GM19023 (cell line): Measurements from ENCODE around the gene OLFM1.
"Not testable (repeated sequence)": the region's sequence is repeated elsewhere in the genome, so short reads cannot be mapped to it uniquely, and the experiment has no call there.

Experiments used
- ATAC-seq: cut with Tn5 transposase; IDR thresholded peaks from one replicate; pipeline ENCODE4 v1.9.1; 2021; ENCODE audit warnings: mild to moderate bottlenecking, moderate library complexity; ENCODE audit not compliant: unreplicated experiment

The OLFM1 gene

GRCh38 chr9:135103931-135104639, 16.6 kb downstream of the OLFM1 start:
- ATAC-seq: no peak

- no peak for ATAC-seq
Measured at GRCh38 chr9:135104761-135105160, 17.3 kb downstream of the OLFM1 start.

GRCh38 chr9:135105211-135105745, 17.8 kb downstream of the OLFM1 start:
- ATAC-seq: no peak

GRCh38 chr9:135105938-135106491, 18.5 kb downstream of the OLFM1 start:
- no peak for ATAC-seq

- ATAC-seq: no peak
Measured at GRCh38 chr9:135106551-135107270, 19.2 kb downstream of the OLFM1 start.

- no peak for ATAC-seq
Measured at GRCh38 chr9:135107581-135108235, 20.2 kb downstream of the OLFM1 start.

- no peak for ATAC-seq
Measured at GRCh38 chr9:135108831-135109510, 21.5 kb downstream of the OLFM1 start.

- ATAC-seq: no peak
Measured at GRCh38 chr9:135109650-135110049, 22.2 kb downstream of the OLFM1 start.

GRCh38 chr9:135110416-135110815, 22.9 kb downstream of the OLFM1 start:
- ATAC-seq: no peak

- not testable (repeated sequence) for ATAC-seq
Measured at GRCh38 chr9:135111600-135111999, 24.1 kb downstream of the OLFM1 start.

GRCh38 chr9:135116371-135116770, 28.9 kb downstream of the OLFM1 start:
- no peak for ATAC-seq

- ATAC-seq: no peak
Measured at GRCh38 chr9:135116881-135117280, 29.4 kb downstream of the OLFM1 start.

- no peak for ATAC-seq
Measured at GRCh38 chr9:135117281-135117680, 29.8 kb downstream of the OLFM1 start.

- no peak for ATAC-seq
Measured at GRCh38 chr9:135119496-135120064, 32.1 kb downstream of the OLFM1 start.

- no peak for ATAC-seq
Measured at GRCh38 chr9:135120249-135120648, 32.8 kb downstream of the OLFM1 start.

- no peak for ATAC-seq
Measured at GRCh38 chr9:135122316-135122715, 34.8 kb downstream of the OLFM1 start.

- ATAC-seq: no peak
Measured at GRCh38 chr9:135123126-135123772, 35.8 kb downstream of the OLFM1 start.

GRCh38 chr9:135123773-135124134, 36.3 kb downstream of the OLFM1 start:
- ATAC-seq: no peak

GRCh38 chr9:135126451-135127187, 39.2 kb downstream of the OLFM1 start:
- ATAC-seq: no peak
